Caki2 (cell line): Measurements from ENCODE around the gene EHD1. TPM values are rescaled to one million over a fixed set of nuclear protein-coding genes. Genes with fewer than 3 reads are reported as not detected.

Experiments
- DNase-seq: peaks from one replicate; pipeline ENCODE4 v3.0.0-alpha.2; 2015; ENCODE audit warnings: low read depth
- in situ Hi-C: cut with HindIII; loops from 2 replicates; pipeline ENCODE4 v1.10.0; 2016; ENCODE audit warnings: low sequenced_read_pairs, low pct_unique_long_range_greater_than_20kb, mixed read lengths
- total RNA-seq: library from RNA; depleted of rRNA; stranded (reverse); fragments of >200 nt; shearing (Covaris generic); gene quantifications from 2 replicates; pipeline ENCODE4 v1.2.3, GENCODE V29; 2014; ENCODE audit warnings: low replicate concordance

The EHD1 gene
- total RNA-seq, 1 experiment from 2014 or later, result 53.4 TPM

DNA sequence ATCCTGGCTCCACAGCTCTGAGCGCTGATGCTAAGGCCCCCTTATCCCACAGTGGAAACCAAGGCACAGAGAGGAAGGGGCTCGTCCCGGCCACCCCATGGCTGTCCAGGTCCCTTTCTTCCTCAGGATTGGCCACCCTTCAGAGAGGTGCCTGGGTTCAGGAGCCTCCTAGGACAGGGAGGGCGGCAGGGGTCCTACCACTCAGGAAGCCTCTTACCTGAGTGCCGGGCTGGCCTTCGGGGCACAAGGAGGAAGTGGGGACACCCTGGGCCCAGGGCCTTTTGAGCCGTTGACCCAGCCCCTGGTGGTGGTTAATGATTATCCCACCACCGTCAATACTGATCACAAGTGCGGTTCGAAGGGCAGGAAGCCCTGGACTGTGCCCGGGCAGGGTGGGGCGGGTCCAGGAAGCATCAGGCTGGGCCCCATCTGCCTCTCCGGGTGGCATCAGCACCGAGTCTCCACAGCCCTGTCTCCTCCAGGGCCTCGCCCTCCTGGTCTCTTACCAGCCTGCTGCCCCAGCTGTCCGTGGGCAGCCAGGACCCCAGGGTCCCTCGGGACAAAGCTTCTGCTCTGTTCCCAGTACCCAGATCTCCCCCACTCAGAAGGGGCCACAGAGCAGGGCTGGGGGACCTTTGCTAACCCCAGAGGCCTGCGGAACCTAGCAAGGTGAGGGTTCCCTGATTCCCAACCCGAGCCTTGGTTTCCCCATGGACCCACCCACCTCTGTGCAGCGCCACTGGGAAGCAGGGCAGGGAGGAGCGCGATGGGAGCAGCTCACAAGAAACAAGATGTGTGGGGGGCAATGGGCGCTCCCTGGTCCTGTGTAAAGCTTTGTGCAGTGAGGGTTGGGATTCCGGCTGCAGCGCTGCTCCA lies 15.0 kb upstream of the EHD1 start:
- in situ Hi-C loops, result no loop called here
- DNase-seq, result peak; percentile 50

DNA sequence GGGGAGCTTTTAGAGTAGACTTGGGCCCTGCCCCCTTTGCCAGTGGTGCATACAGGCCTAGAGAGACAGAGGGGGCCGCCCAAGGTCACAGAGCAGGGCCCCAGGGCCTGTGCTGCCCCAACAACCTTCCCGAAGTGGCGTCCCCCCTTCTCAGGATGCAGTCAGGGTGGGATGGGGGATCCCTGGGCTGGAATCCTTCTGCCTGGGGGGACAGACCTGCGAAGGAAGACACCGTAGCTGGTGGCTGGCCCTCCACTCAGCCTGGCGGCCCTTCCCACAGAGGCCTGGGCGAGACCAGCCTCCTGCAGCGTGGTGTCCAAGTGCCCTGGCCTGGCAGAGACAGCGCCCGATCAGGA lies 14.4 kb upstream of the EHD1 start:
- DNase-seq, result no peak
- in situ Hi-C loops, result no loop called here

- in situ Hi-C loops, result no loop called here
- no peak for DNase-seq
These were observed 14.0 kb upstream of the EHD1 start for GRCh38 chr11:64892411-64892831.

DNA sequence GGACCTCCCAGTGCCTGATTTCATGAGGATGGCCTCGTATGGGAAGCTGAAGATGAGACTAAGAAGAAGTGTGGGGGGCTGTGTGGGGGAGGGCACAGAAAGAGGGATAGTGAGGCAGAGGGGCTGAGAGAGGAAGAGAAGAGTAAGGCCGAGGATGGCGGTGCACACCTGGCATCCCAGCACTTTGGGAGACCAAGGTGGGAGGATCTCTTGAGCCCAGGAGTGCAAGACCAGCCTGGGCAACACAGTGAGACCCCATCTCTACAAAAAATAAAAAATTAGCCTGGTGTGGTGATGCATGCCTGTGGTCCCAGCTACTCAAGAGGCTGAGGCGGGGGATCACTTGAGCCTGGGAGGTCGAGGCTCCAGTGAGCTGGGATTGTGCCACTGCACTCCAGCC lies 13.5 kb upstream of the EHD1 start:
- in situ Hi-C loops, result no loop called here
- DNase-seq, result no peak

DNA sequence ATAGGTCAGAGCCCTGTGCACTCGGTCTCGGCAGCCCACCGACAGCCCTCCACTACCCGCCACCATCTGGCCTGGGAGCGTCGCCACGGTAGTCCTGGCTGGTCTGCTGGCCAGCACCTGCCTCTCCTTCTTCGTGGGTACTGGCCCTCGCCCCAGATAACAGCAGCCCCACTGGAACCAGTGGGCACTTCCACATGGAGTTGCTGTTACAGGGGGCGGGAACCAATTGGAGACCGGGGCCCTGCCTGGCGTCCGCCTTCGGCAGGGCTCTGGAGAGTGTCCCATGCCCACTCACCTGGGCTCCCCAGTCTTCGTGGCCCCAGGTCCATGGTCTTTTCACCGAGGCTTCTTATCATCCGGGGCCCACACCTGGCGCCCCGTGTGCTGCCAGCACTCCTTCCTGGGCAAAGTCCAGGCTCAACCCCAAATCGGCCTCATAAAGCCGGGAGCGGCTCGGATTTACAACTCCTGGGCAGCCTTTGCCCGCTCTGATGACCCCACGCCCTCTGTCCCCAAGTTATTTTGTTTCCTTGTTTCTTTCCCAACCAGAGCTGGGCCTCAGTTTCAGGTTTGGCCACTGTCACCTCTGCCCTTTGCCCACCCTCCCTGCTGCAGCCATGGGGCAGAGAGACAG lies 12.9 kb upstream of the EHD1 start:
- in situ Hi-C loops, result no loop called here
- no peak for DNase-seq

- in situ Hi-C loops, result no loop called here
- no peak for DNase-seq
These were observed 12.1 kb upstream of the EHD1 start for GRCh38 chr11:64890522-64890939.

DNA sequence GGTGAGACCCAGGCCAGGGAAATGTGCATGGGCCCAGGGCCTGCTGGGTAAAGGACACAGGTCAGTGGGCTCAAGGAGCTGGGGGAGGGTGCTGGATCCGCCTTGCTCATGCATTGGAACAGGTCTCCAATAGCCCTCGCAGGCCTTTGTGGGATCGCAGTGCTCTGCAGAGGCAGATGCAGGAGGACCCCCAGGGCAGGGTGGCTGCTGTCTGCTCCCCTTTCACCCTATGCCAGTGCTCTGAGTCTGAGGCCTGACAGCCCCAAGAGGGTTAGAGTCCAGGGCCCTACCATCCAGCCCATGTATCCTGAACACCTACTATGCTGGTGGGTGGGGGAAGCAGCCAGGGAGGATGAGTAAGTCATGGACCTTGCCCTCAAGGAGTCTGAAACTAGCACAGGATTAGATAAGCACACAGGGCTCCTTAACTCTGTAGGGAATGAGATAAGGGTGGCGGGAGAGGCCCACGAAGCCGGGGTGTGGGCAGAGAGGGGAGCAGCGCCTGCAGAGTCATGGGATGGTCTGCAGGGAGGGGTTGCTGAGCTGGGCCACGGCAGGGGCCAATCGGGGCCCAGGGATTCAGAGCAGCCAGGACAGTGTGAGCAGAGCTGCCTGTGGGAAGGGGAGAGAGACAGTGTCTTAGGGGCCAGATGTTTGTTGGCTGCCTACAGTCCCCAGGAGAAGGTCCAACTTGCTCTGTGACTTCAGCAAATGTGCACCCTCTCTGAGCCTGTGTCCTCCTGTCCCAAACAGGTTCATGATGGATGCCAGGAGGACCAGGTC lies 10.5 kb upstream of the EHD1 start:
- in situ Hi-C loops, result no loop called here
- DNase-seq, result peak; percentile 86

DNA sequence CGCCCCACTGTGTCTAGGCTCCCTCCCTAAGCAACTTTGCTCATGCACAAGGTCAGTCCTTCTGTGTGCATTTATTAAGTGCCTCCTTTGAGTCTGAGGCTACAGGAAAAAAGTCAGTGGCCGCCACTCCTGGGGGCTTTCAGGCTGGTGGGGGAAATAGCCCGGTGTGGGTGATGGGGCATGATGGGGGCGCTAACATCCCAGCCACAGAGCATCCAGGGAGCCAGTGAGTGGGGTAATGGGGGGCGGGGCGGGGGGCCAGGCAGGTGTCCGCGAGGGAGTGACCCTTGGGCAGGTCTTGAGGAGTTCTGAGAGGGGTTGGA lies 9.9 kb upstream of the EHD1 start:
- DNase-seq, result no peak
- in situ Hi-C loops, result no loop called here

- in situ Hi-C loops, result no loop called here
- DNase-seq, result peak; percentile 84
These were observed 9.5 kb upstream of the EHD1 start for GRCh38 chr11:64887757-64888405.

GRCh38 chr11:64887234-64887756 lies 8.9 kb upstream of the EHD1 start:
- no peak for DNase-seq
- in situ Hi-C loops, result no loop called here

GRCh38 chr11:64885367-64886286 lies 7.2 kb upstream of the EHD1 start:
- DNase-seq, result peak; percentile 47
- in situ Hi-C loops, result no loop called here

DNA sequence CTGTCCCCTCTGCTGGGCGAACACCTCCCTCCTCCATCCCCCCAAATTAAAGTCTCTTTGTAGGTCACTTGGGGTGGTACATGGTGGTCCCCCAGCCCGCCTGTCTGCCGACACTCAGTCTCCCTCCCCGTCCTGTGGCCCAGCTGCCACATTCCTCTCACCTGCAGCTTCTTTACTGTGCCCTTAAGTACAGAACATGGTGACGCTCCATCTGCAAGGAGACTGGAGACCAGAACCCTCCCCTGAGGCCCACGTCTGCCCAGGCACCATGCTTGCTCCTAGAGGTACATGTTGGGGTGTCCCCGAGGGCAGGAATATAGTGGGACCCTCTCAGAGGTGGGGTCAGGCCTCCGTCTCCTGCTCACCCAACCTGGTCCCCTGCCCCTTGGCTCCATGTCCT lies 5.6 kb upstream of the EHD1 start:
- DNase-seq, result no peak

DNA sequence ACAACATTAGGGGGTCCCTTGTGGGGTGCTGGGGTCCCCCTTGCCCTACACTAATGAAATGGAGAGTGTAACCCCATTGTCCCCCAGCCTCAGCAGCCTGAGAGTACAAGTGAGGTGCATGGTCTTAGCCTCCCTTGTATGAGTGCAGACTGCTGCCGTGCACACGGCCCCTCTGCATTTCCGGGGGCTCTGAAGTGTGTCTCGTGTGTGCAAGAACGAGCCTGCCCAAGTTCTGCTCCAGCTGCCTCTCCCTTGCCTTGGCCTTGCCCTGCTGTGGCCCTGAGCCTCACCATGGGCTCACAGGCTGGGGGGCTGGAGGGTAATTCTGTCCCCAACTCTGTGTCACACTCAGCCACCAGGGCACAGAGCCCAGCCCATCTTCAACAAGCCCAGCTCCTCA lies 5.2 kb upstream of the EHD1 start:
- in situ Hi-C loops, result no loop called here
- DNase-seq, result no peak

More for the DNA sequence above, 5.6 kb upstream of the EHD1 start:
- in situ Hi-C loops, result no loop called here

- no peak for DNase-seq
- in situ Hi-C loops, result no loop called here
These were observed 3.8 kb upstream of the EHD1 start for GRCh38 chr11:64882243-64882642.

DNA sequence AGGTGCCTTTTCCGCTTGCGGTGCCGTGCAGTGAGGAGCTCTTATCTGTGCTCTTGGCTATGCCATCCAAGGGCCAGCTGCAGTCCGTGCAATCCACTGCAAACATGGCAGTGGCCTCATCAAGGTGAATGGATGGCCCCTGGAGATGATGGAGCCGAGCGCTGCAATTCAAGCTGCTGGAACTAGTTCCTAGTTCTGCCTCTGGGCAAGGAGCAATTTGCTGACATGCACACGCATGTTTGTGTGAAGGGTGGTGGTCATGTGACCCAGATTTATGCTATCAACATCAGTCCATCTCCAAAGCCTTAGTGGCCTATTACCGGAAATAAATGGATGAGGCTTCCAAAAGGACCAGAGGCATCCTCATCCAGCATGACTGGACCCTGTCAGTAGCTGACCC lies 3.1 kb upstream of the EHD1 start:
- no peak for DNase-seq
- in situ Hi-C loops, result no loop called here

DNA sequence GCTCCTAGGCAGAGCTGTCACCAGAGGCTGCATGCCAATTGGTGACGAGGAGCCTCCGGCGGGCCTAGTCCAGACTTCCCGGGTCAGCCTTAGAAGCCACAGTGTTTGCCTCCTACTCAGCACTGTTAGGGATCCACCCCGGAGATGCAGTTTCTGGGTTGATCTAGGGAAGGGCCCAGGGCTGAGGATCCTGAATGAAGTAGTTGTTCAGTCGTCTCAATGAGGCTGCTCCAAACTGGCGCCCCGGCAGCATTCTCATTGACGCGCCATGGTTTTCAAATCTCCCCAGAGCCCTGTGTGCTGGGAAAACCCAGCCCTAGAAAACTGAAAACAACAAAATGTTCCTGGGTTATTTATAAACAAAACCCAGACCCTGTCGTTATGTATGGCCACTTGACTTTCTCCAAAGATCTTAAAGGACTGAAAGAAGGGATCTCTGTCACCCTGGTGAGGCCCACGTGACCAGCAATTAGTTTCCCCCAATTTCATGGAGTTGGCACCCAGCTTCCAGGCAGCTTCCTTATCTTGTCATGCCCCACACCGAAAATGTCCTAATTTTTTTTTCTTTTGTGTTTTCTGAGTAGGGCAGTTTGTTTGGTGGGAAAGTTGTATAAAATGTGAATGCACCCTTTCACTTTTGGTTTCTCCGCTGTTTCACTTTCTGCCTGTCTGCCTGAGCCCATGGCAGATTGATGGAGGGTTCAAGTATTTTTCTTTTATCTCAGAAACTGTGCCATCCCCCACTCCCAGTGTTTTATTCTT lies 2.0 kb upstream of the EHD1 start:
- in situ Hi-C loops, result no loop called here
- no peak for DNase-seq
